Kidney (tissue), 14 donors: ENCODE measurements around the gene NELFB. TPM values are rescaled to one million over a fixed set of nuclear protein-coding genes. Genes with fewer than 3 reads are reported as not detected.

ENCODE experiments used
- DNase-seq, 5 donors: peaks; one replicate each; pipeline ENCODE4 v3.0.0-alpha.2; 2013 to 2020
- FAIRE-seq: peaks from 2 replicates; lab custom pipeline; 2012; peaks lifted over from hg19 to GRCh38; lab: Jason Lieb, UNC
- H3K27ac ChIP-seq, 2 donors: one replicate each; pipeline ENCODE4 v1.7.0; 2013; ENCODE audit warnings: low read depth in 2 of 2, low read length in 2 of 2, inconsistent platforms in 1 of 2
- H3K27me3 ChIP-seq: one replicate; pipeline ENCODE4 v1.7.1; 2013; ENCODE audit warnings: low read length, inconsistent platforms; ENCODE audit not compliant: control insufficient read depth, insufficient read depth
- H3K36me3 ChIP-seq, 3 donors: one replicate each; pipeline versions ENCODE4 v1.7.0 to v1.7.1; 2013; ENCODE audit warnings: low read length in 3 of 3, control low read depth in 1 of 3, inconsistent platforms in 1 of 3; ENCODE audit not compliant: insufficient read depth in 3 of 3, control insufficient read depth in 2 of 3
- H3K4me1 ChIP-seq, 3 donors: one replicate each; pipeline versions ENCODE4 v1.7.0 to v1.7.1; 2013; ENCODE audit warnings: low read length in 3 of 3, inconsistent platforms in 1 of 3, low read depth in 1 of 3; ENCODE audit not compliant: control insufficient read depth in 2 of 3, insufficient read depth in 2 of 3
- H3K4me3 ChIP-seq, 3 donors: one replicate each; pipeline versions ENCODE4 v1.7.0 to v1.8.1; 2013; ENCODE audit warnings: low read length in 3 of 3, control low read depth in 1 of 3, inconsistent platforms in 1 of 3
- H3K9ac ChIP-seq, 3 donors: one replicate each; pipeline versions ENCODE4 v1.7.0 to v1.7.1; 2013; ENCODE audit warnings: low read length in 3 of 3, control low read depth in 1 of 3, inconsistent platforms in 1 of 3
- H3K9me3 ChIP-seq, 3 donors: one replicate each; pipeline versions ENCODE4 v1.7.0 to v1.7.1; 2013; ENCODE audit warnings: low read length in 3 of 3, control low read depth in 1 of 3, inconsistent platforms in 1 of 3; ENCODE audit not compliant: control insufficient read depth in 2 of 3, insufficient read depth in 1 of 3
- CTCF ChIP-seq: IDR thresholded peaks from 3 replicates; pipeline ENCODE4 v1.5.1; 2012; ENCODE audit warnings: mild to moderate bottlenecking, moderate library complexity, borderline replicate concordance; ENCODE audit not compliant: insufficient read depth; ENCODE audit errors: extremely low read depth
- intact Hi-C: fragments of 100-400 bp; cut with DNase I; formaldehyde crosslinking; loops from one replicate; pipeline ENCODE4 v1.11.1; 2022
- polyA plus RNA-seq: library from polyadenylated mRNA; stranded (reverse); fragments of 350-450 nt; fragmentation: Illumina TruSeq; extraction: RNeasy Lipid Tissue Mini Kit (QIAGEN cat#74804); gene quantifications from one replicate; pipeline ENCODE4 v1.2.3, GENCODE V29; 2014; ENCODE audit warnings: low read depth, low replicate concordance; ENCODE audit not compliant: insufficient read depth
- total RNA-seq: library from RNA; stranded (reverse); fragmentation: NEBNext Ultra II Directional; extraction: Animal tissue kit (Norgen Biotek cat#: 25700); gene quantifications from one replicate; pipeline ENCODE4 v1.2.1, GENCODE V29; 2021
- donor health status: control.
- donor health status: control.
- donor health status: control.
- donor health status: control.
- donor health status: control.
- donor health status: DM: yes; HTN: yes; CAD: no.
- donor health status: Normal renal cell carcinoma (clear cell type).

Gene NELFB
- total and polyA plus RNA-seq, 2 donors from 2014 or later: 43.8 to 57.3 TPM

- DNase-seq (peak in 2 of 5 donors; percentile 58 to 94), FAIRE-seq (no peak)
- Histone ChIP-seq H3K27ac (peak overlapping the region in 1 of 2 donors; percentile 67), H3K4me1 (peaks cover 0 to 10% (median 2%) of the 10 kb centered on the region in 3 donors), H3K9me3 (no peaks in the 10 kb centered on the region), H3K4me3 (no peak overlapping the region), H3K9ac (no peak overlapping the region), H3K27me3 (no peaks in the 10 kb centered on the region), H3K36me3 (no peaks in the 10 kb centered on the region)
- intact Hi-C loops: no loop called here
- no peak for TF ChIP-seq CTCF
These were observed 56.3 kb downstream of the NELFB start for GRCh38 chr9:137311171-137311985.

GRCh38 chr9:137311986-137312851, 57.1 kb downstream of the NELFB start:
- DNase-seq: peak in 2 of 5 donors; percentile 59 to 69
- no peak overlapping the region for H3K4me3 ChIP-seq
- H3K27me3 ChIP-seq: no peaks in the 10 kb centered on the region
- peaks cover 0 to 11% (median 0%) of the 10 kb centered on the region in 3 donors for H3K4me1 ChIP-seq
- intact Hi-C loops: no loop called here
- peak overlapping the region in 1 of 2 donors; percentile 67 for H3K27ac ChIP-seq
- no peak overlapping the region for H3K9ac ChIP-seq
- no peaks in the 10 kb centered on the region for H3K9me3 ChIP-seq
- no peak for TF ChIP-seq CTCF
- H3K36me3 ChIP-seq: no peaks in the 10 kb centered on the region
- no peak for FAIRE-seq

- FAIRE-seq (no peak), DNase-seq (peak in 2 of 5 donors; percentile 59 to 75)
- Histone ChIP-seq H3K27me3 (no peaks in the 10 kb centered on the region), H3K4me3 (no peak overlapping the region), H3K36me3 (no peaks in the 10 kb centered on the region), H3K9ac (no peak overlapping the region), H3K9me3 (no peaks in the 10 kb centered on the region), H3K27ac (no peak overlapping the region), H3K4me1 (peaks cover 0 to 7% (median 0%) of the 10 kb centered on the region in 3 donors)
- intact Hi-C loops: no loop called here
- TF ChIP-seq CTCF: no peak
These were observed 57.8 kb downstream of the NELFB start for GRCh38 chr9:137312852-137313325.
